Stimulated activated memory B cell treated with anti-CD40 and anti-IgM and Interleukin-4, amounts not matched to agents 10 μg/mL and 1 μg/mL and 100 μg/mL, for 72 hours (primary cell): ENCODE data around the gene SERINC3.

ENCODE experiments used
- ATAC-seq: fragments of 150-1000 bp; cut with Tn5 transposase; 2 replicates; pipeline ENCODE4 v1.10.0; 2021
- H3K27ac Mint-ChIP-seq: one replicate; pipeline ENCODE4 v1.8.0; 2022; ENCODE audit warnings: mild to moderate bottlenecking, mixed read lengths
- H3K27me3 Mint-ChIP-seq: one replicate; pipeline ENCODE4 v1.8.0; 2022; ENCODE audit warnings: mixed read lengths
- H3K36me3 Mint-ChIP-seq: one replicate; pipeline ENCODE4 v1.8.0; 2022; ENCODE audit warnings: mixed read lengths
- H3K4me1 Mint-ChIP-seq: one replicate; pipeline ENCODE4 v1.8.0; 2022; ENCODE audit warnings: mixed read lengths
- H3K4me3 Mint-ChIP-seq: one replicate; pipeline ENCODE4 v1.8.0; 2022; ENCODE audit warnings: mild to moderate bottlenecking, moderate library complexity, mixed read lengths
- H3K9me3 Mint-ChIP-seq: one replicate; pipeline ENCODE4 v1.8.0; 2022; ENCODE audit warnings: mixed read lengths

The SERINC3 gene

DNA sequence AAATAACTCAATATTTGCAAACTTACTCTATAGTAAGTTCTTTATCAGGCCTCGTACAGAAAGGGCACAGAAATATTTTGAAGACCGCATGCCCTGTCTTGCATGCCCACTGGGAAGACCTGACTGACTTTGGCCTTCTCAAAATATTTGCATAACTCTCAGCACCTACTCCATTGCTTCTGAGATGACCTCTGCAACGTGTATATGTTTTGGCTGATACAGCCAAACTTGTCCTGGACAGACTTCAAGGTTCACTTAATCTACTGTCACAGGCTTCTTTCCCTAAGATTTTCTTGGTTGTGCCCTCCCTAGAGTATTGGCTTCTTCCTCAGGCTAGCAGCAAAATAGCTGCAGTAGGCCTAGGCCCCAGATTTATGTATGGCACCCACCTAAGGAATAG, 21.5 kb upstream of the SERINC3 start:
- H3K27ac Mint-ChIP-seq, result no peak overlapping the region
- no peak for ATAC-seq
- H3K4me3 Mint-ChIP-seq, result no peak overlapping the region
- no peaks in the 10 kb centered on the region for H3K9me3 Mint-ChIP-seq
- no peaks in the 10 kb centered on the region for H3K4me1 Mint-ChIP-seq
- H3K27me3 Mint-ChIP-seq, result no peaks in the 10 kb centered on the region
- H3K36me3 Mint-ChIP-seq, result no peaks in the 10 kb centered on the region

DNA sequence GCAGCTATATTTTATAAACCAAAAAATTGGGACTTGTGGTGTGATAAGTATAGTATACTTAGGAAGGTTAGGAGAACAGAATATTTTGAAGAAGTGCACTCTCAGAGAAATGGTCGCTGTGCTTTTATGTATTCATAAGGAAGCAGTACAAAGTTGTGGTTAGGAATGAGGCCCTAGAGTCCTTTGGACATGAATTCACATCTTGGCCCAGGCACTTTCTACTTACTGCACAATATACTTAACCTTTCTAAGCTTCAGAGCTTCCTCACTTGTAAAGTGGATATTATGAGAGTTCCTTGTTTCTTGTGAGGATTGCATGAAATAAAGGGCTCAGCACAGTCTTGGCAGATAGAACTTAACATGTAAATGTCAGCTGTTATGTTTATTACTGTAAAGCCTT, 21.0 kb upstream of the SERINC3 start:
- no peak overlapping the region for H3K4me3 Mint-ChIP-seq
- H3K4me1 Mint-ChIP-seq, result no peaks in the 10 kb centered on the region
- H3K27ac Mint-ChIP-seq, result no peak overlapping the region
- H3K36me3 Mint-ChIP-seq, result no peaks in the 10 kb centered on the region
- H3K27me3 Mint-ChIP-seq, result no peaks in the 10 kb centered on the region
- H3K9me3 Mint-ChIP-seq, result no peaks in the 10 kb centered on the region
- no peak for ATAC-seq

DNA sequence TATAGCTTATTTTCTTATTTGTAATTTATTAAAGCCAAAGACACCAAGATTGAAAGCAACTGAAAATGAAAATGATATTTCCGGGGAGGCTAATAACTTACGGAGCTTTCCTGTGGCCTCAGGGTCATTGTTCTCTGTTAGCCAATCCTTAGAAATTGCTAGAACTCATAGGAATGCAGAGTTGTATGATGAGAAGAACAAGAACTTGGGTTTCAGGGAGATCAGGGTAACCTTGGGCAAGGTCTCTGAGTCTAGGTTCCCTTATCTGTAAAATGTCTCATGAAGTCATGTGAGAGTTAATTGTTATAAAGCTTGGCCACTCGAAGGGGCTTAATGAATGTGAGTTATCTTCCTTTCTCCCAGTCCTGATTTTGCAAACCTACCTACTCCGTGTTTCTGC, 20.1 kb upstream of the SERINC3 start:
- no peak for ATAC-seq
- Mint-ChIP-seq H3K36me3 (no peaks in the 10 kb centered on the region), H3K27me3 (no peaks in the 10 kb centered on the region), H3K4me3 (no peak overlapping the region), H3K9me3 (no peaks in the 10 kb centered on the region), H3K27ac (no peak overlapping the region), H3K4me1 (no peaks in the 10 kb centered on the region)

DNA sequence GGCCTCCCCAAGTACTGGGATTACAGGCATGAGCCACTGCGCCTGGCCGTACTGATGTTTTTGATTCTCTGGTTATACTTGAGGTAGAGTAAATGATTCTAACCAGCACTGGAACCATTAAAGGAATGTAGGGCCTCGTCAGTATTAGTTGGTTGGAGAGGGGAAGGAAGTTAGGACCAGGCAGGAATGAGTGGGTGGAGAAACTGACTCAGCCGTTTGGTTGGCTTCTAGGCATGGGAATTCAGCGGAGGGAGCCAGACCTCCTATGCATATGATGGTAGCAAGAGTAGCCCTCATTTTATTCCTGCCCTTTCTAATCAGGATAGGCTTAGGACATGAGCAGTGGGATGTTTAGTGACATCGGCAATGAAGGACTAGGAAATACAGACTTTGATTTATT, 19.0 kb upstream of the SERINC3 start:
- H3K27me3 Mint-ChIP-seq, result no peaks in the 10 kb centered on the region
- H3K27ac Mint-ChIP-seq, result no peak overlapping the region
- ATAC-seq, result no peak
- H3K9me3 Mint-ChIP-seq, result no peaks in the 10 kb centered on the region
- no peak overlapping the region for H3K4me3 Mint-ChIP-seq
- H3K36me3 Mint-ChIP-seq, result no peaks in the 10 kb centered on the region
- peaks cover 7% of the 10 kb centered on the region for H3K4me1 Mint-ChIP-seq

GRCh38 chr20:44537993-44538392, 16.1 kb upstream of the SERINC3 start:
- no peak overlapping the region for H3K4me3 Mint-ChIP-seq
- H3K36me3 Mint-ChIP-seq, result no peaks in the 10 kb centered on the region
- no peak for ATAC-seq
- H3K4me1 Mint-ChIP-seq, result peaks cover 7% of the 10 kb centered on the region
- H3K27me3 Mint-ChIP-seq, result no peaks in the 10 kb centered on the region
- no peak overlapping the region for H3K27ac Mint-ChIP-seq
- H3K9me3 Mint-ChIP-seq, result no peaks in the 10 kb centered on the region

DNA sequence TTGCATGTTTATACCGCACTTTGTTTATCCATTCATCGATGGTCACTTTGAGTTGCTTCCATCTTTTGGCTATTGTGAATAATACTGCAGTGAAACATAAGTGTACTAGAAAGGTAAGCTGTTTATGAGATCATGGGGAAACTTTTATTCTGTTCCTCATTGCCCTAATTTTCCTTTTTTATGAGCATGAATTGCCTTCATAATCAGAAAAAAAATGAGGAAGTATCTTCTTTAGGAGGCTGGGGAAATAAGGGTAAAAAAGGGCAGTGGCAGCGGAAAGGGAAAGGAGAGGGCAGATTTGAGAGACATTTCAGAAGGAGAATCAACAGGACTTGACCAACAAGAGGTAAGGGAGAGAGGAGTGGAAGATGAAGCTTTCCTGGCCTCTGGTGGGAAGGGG, 14.3 kb upstream of the SERINC3 start:
- Mint-ChIP-seq H3K9me3 (no peaks in the 10 kb centered on the region), H3K4me1 (peaks cover 7% of the 10 kb centered on the region), H3K27me3 (no peaks in the 10 kb centered on the region), H3K4me3 (no peak overlapping the region), H3K36me3 (no peaks in the 10 kb centered on the region), H3K27ac (no peak overlapping the region)
- ATAC-seq, result no peak

- no peaks in the 10 kb centered on the region for H3K36me3 Mint-ChIP-seq
- no peak for ATAC-seq
- peaks cover 7% of the 10 kb centered on the region for H3K4me1 Mint-ChIP-seq
- H3K27ac Mint-ChIP-seq, result no peak overlapping the region
- no peaks in the 10 kb centered on the region for H3K27me3 Mint-ChIP-seq
- no peaks in the 10 kb centered on the region for H3K9me3 Mint-ChIP-seq
- H3K4me3 Mint-ChIP-seq, result no peak overlapping the region
Observed at GRCh38 chr20:44533928-44534327, 12.1 kb upstream of the SERINC3 start.

- H3K36me3 Mint-ChIP-seq, result no peaks in the 10 kb centered on the region
- no peaks in the 10 kb centered on the region for H3K9me3 Mint-ChIP-seq
- H3K4me3 Mint-ChIP-seq, result no peak overlapping the region
- no peak overlapping the region for H3K27ac Mint-ChIP-seq
- peaks cover 7% of the 10 kb centered on the region for H3K4me1 Mint-ChIP-seq
- no peak for ATAC-seq
- H3K27me3 Mint-ChIP-seq, result no peaks in the 10 kb centered on the region
Observed at GRCh38 chr20:44532981-44533331, 11.1 kb upstream of the SERINC3 start.

DNA sequence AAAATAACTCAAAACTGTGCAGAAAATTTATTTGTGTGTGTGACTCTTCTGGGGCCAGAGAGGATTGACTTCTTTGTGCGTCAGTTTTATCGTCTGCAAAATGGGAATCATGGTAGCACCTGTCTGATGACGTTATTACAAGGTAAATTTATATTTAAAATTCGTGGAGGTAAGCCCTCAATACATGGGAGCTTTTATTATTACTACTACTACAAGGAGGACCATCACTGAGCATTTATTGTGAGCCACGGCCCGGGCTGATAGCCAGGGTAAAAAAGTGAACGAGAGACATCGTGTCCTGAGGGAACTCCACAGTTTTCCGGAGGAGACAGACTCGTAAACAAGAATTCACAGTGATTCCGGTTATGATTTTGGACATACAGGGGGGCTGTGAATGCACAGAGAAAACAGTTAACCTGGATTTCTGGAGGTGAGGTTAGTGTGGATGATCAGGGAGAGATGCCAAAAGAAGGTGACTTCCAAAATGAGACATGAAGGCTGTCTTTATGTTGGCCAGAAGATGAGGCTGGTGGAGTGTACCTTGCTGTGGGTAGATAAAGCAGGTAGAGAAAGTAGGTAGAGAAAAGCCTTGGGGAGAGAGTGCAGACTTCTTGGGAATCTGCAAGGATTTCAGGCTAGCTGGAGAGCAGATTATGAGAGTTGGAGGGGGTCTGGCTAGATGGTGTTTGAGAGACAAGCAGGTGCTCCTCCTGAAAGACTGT, 10.6 kb upstream of the SERINC3 start:
- H3K27ac Mint-ChIP-seq, result no peak overlapping the region
- no peaks in the 10 kb centered on the region for H3K9me3 Mint-ChIP-seq
- no peak overlapping the region for H3K4me3 Mint-ChIP-seq
- no peaks in the 10 kb centered on the region for H3K27me3 Mint-ChIP-seq
- ATAC-seq, result no peak
- no peaks in the 10 kb centered on the region for H3K36me3 Mint-ChIP-seq
- H3K4me1 Mint-ChIP-seq, result peaks cover 7% of the 10 kb centered on the region

- no peak overlapping the region for H3K4me3 Mint-ChIP-seq
- peaks cover 4% of the 10 kb centered on the region for H3K4me1 Mint-ChIP-seq
- H3K27ac Mint-ChIP-seq, result no peak overlapping the region
- no peaks in the 10 kb centered on the region for H3K9me3 Mint-ChIP-seq
- ATAC-seq, result no peak
- H3K36me3 Mint-ChIP-seq, result no peaks in the 10 kb centered on the region
- no peaks in the 10 kb centered on the region for H3K27me3 Mint-ChIP-seq
Observed at GRCh38 chr20:44528309-44528708, 6.4 kb upstream of the SERINC3 start.

- no peak for ATAC-seq
- no peaks in the 10 kb centered on the region for H3K36me3 Mint-ChIP-seq
- H3K4me3 Mint-ChIP-seq, result no peak overlapping the region
- H3K27ac Mint-ChIP-seq, result no peak overlapping the region
- peaks cover 9% of the 10 kb centered on the region for H3K4me1 Mint-ChIP-seq
- H3K27me3 Mint-ChIP-seq, result no peaks in the 10 kb centered on the region
- no peaks in the 10 kb centered on the region for H3K9me3 Mint-ChIP-seq
Observed at GRCh38 chr20:44527716-44528199, 5.9 kb upstream of the SERINC3 start.

- Mint-ChIP-seq H3K4me3 (no peak overlapping the region), H3K27me3 (no peaks in the 10 kb centered on the region), H3K4me1 (peaks cover 13% of the 10 kb centered on the region), H3K27ac (no peak overlapping the region), H3K36me3 (no peaks in the 10 kb centered on the region), H3K9me3 (no peaks in the 10 kb centered on the region)
- no peak for ATAC-seq
Observed at GRCh38 chr20:44526129-44526528, 4.3 kb upstream of the SERINC3 start.

- H3K27me3 Mint-ChIP-seq, result no peaks in the 10 kb centered on the region
- ATAC-seq, result no peak
- H3K36me3 Mint-ChIP-seq, result peaks cover 6% of the 10 kb centered on the region
- H3K4me1 Mint-ChIP-seq, result peaks cover 33% of the 10 kb centered on the region
- no peaks in the 10 kb centered on the region for H3K9me3 Mint-ChIP-seq
- no peak overlapping the region for H3K4me3 Mint-ChIP-seq
- peak overlapping the region; percentile 62 for H3K27ac Mint-ChIP-seq
Observed at GRCh38 chr20:44523746-44524145, 1.9 kb upstream of the SERINC3 start.

DNA sequence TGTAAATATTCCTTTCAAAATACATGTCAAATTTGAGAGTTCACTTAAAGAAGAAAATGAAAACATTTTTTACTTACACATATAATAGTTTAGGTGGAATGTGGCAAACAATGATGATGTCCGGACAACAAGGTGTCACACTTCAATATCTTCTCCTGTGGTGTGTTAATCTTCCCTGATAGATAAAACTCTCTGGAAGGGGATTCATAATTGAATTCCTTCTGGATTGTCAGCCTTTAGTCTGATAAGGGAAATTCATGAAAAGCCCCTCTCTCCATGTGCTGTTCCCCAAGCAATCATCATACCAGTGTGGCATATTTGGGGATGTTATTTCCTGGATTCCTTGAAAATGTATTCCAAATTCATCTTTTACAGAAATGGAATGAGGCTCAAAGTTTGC, 971 bp upstream of the SERINC3 start:
- H3K4me3 Mint-ChIP-seq, result peak overlapping the region; percentile 38

GRCh38 chr20:44520881-44521280, 989 bp downstream of the SERINC3 start:
- Mint-ChIP-seq H3K27me3 (no peaks in the 10 kb centered on the region), H3K9me3 (no peaks in the 10 kb centered on the region), H3K27ac (no peak overlapping the region), H3K36me3 (peaks cover 12% of the 10 kb centered on the region), H3K4me1 (peaks cover 44% of the 10 kb centered on the region), H3K4me3 (peak overlapping the region; percentile 58)
- ATAC-seq, result no peak

More for the DNA sequence above, 971 bp upstream of the SERINC3 start:
- Mint-ChIP-seq H3K9me3 (no peaks in the 10 kb centered on the region), H3K27me3 (no peaks in the 10 kb centered on the region), H3K36me3 (peaks cover 9% of the 10 kb centered on the region), H3K4me1 (peaks cover 37% of the 10 kb centered on the region), H3K27ac (peak overlapping the region; percentile 62)
- ATAC-seq, result no peak

DNA sequence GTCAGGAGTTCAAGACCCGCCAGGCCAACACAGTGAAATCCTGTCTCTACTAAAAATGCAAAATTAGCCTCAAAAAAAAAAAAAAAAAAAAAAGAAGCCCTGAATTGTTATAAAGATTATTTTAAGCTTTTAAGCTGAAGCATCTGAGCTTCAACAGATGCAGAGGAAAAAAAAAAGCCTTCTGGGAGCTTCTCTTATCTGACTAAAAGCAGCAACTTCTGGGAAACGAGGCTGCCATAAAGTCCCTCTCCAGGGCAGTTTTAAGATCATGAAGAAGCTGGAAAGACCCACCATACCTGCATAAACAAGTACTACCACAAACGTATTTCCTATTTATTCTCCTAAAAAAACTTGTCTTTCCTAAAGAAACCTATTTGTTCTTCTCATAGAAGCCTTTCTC, 3.6 kb downstream of the SERINC3 start:
- ATAC-seq, result no peak
- no peaks in the 10 kb centered on the region for H3K27me3 Mint-ChIP-seq
- peaks cover 53% of the 10 kb centered on the region for H3K4me1 Mint-ChIP-seq
- no peak overlapping the region for H3K4me3 Mint-ChIP-seq
- peaks cover 18% of the 10 kb centered on the region for H3K36me3 Mint-ChIP-seq
- peak overlapping the region; percentile 10 for H3K27ac Mint-ChIP-seq
- no peaks in the 10 kb centered on the region for H3K9me3 Mint-ChIP-seq
